ENCODE measurements around the gene NEDD4.
"Not testable (repeated sequence)": the region's sequence is repeated elsewhere in the genome, so short reads cannot be mapped to it uniquely, and the experiment has no call there.

Gene NEDD4

GRCh38 chr15:55952501-55953274 is 40.7 kb downstream of the NEDD4 start:
- not testable (repeated sequence) for H2BK120ac ChIP-seq (ENCODE audit: insufficient read depth, low read length, poor library complexity); H3K79me2 ChIP-seq (ENCODE audit: control insufficient read depth, insufficient read depth, low read length, poor library complexity); H3K79me1 ChIP-seq (ENCODE audit: low read length); H3K4ac ChIP-seq (ENCODE audit: low read depth, low read length); H4K12ac ChIP-seq (ENCODE audit: low read depth, low read length); H3K4me3 ChIP-seq (ENCODE audit: low read depth, low read length); H3K4me2 ChIP-seq (ENCODE audit: low read length); H2AFZ ChIP-seq (ENCODE audit: insufficient read depth, low read length, poor library complexity); H4K8ac ChIP-seq (ENCODE audit: low read depth, low read length); H3K9me3 ChIP-seq (ENCODE audit: insufficient read depth, low read depth, low read length); H3K27ac ChIP-seq (ENCODE audit: low read depth, low read length); H3K18ac ChIP-seq (ENCODE audit: low read length); H4K91ac ChIP-seq (ENCODE audit: low read depth, low read length); H3K14ac ChIP-seq (ENCODE audit: low read length); H3K23ac ChIP-seq (ENCODE audit: low read length); H2BK12ac ChIP-seq (ENCODE audit: low read length); H3K36me3 ChIP-seq (ENCODE audit: control insufficient read depth in 1 of 2, insufficient read depth in 2 of 2, low read length in 2 of 2); H3K27me3 ChIP-seq (ENCODE audit: insufficient read depth, low read length); H2AK5ac ChIP-seq (ENCODE audit: low read length); H3K9ac ChIP-seq (ENCODE audit: low read length); H3K4me1 ChIP-seq (ENCODE audit: control insufficient read depth in 1 of 2, insufficient read depth in 2 of 2, low read length in 2 of 2); H2BK5ac ChIP-seq (ENCODE audit: low read depth, low read length, poor library complexity)
- WGBS (ENCODE audit: extremely low coverage, insufficient coverage, insufficient read length), result 100% methylated on average over 3 of the region's 14 CpGs
- peak in 1 of 2 donors; percentile 20 for DNase-seq

DNA sequence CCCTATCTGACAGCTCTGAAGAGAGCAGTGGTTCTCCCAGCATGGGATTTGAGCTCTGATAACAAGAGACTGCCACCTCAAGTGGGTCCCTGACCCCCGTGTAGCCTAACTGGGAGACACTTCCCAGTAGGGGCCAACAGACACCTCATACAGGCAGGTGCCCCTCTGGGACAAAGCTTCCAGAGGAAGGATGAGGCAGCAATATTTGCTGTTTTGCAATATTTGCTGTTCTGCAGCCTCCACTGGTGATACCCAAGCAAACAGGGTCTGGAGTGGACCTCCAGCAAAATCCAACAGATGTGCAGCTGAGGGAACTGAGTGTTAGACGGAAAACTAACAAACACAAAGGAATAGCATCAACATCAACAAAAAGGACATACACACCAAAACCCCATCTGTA is 48.8 kb downstream of the NEDD4 start:
- not testable (repeated sequence) for H3K27me3 ChIP-seq (ENCODE audit: insufficient read depth, low read length); H3K9ac ChIP-seq (ENCODE audit: low read length); H4K8ac ChIP-seq (ENCODE audit: low read depth, low read length); H3K18ac ChIP-seq (ENCODE audit: low read length); H2BK12ac ChIP-seq (ENCODE audit: low read length); H2BK5ac ChIP-seq (ENCODE audit: low read depth, low read length, poor library complexity); H2AK5ac ChIP-seq (ENCODE audit: low read length); H3K9me3 ChIP-seq (ENCODE audit: insufficient read depth, low read depth, low read length); H3K4me1 ChIP-seq (ENCODE audit: control insufficient read depth in 1 of 2, insufficient read depth in 2 of 2, low read length in 2 of 2); H3K36me3 ChIP-seq (ENCODE audit: control insufficient read depth in 1 of 2, insufficient read depth in 2 of 2, low read length in 2 of 2); H3K14ac ChIP-seq (ENCODE audit: low read length); H3K79me1 ChIP-seq (ENCODE audit: low read length); H3K27ac ChIP-seq (ENCODE audit: low read depth, low read length); H2AFZ ChIP-seq (ENCODE audit: insufficient read depth, low read length, poor library complexity); H3K4me2 ChIP-seq (ENCODE audit: low read length); H4K12ac ChIP-seq (ENCODE audit: low read depth, low read length); DNase-seq; H3K79me2 ChIP-seq (ENCODE audit: control insufficient read depth, insufficient read depth, low read length, poor library complexity); H3K4ac ChIP-seq (ENCODE audit: low read depth, low read length); H4K91ac ChIP-seq (ENCODE audit: low read depth, low read length); H3K23ac ChIP-seq (ENCODE audit: low read length); H3K4me3 ChIP-seq (ENCODE audit: low read depth, low read length); H2BK120ac ChIP-seq (ENCODE audit: insufficient read depth, low read length, poor library complexity)
- no CpG with 5 or more reads among the region's 2 CpGs for WGBS (ENCODE audit: extremely low coverage, insufficient coverage, insufficient read length)

GRCh38 chr15:55942332-55942731 is 51.1 kb downstream of the NEDD4 start:
- H3K36me3 ChIP-seq (ENCODE audit: control insufficient read depth in 1 of 2, insufficient read depth in 2 of 2, low read length in 2 of 2), result peaks cover 3% of the 10 kb centered on the region in 2 experiments

GRCh38 chr15:55937040-55937439 is 56.4 kb downstream of the NEDD4 start:
- H4K12ac ChIP-seq (ENCODE audit: low read depth, low read length), result no peak overlapping the region
- no peak overlapping the region for H2BK5ac ChIP-seq (ENCODE audit: low read depth, low read length, poor library complexity)
- H3K27me3 ChIP-seq (ENCODE audit: insufficient read depth, low read length), result no peaks in the 10 kb centered on the region
- H2AFZ ChIP-seq (ENCODE audit: insufficient read depth, low read length, poor library complexity), result no peak overlapping the region
- H2BK12ac ChIP-seq (ENCODE audit: low read length), result no peak overlapping the region
- no peak overlapping the region for H3K4me2 ChIP-seq (ENCODE audit: low read length)
- no peak overlapping the region for H3K14ac ChIP-seq (ENCODE audit: low read length)
- H3K18ac ChIP-seq (ENCODE audit: low read length), result no peak overlapping the region
- no peak overlapping the region for H2AK5ac ChIP-seq (ENCODE audit: low read length)
- H2BK120ac ChIP-seq (ENCODE audit: insufficient read depth, low read length, poor library complexity), result no peak overlapping the region
- H3K23ac ChIP-seq (ENCODE audit: low read length), result no peak overlapping the region
- H3K27ac ChIP-seq (ENCODE audit: low read depth, low read length), result no peak overlapping the region
- no peaks in the 10 kb centered on the region for H3K9me3 ChIP-seq (ENCODE audit: insufficient read depth, low read depth, low read length)
- H3K79me1 ChIP-seq (ENCODE audit: low read length), result no peaks in the 10 kb centered on the region
- WGBS (ENCODE audit: extremely low coverage, insufficient coverage, insufficient read length), result no CpG with 5 or more reads among the region's 6 CpGs
- H3K4ac ChIP-seq (ENCODE audit: low read depth, low read length), result no peak overlapping the region
- H3K4me1 ChIP-seq (ENCODE audit: control insufficient read depth in 1 of 2, insufficient read depth in 2 of 2, low read length in 2 of 2), result no peaks in the 10 kb centered on the region
- no peak overlapping the region for H4K8ac ChIP-seq (ENCODE audit: low read depth, low read length)
- no peak for DNase-seq
- H3K79me2 ChIP-seq (ENCODE audit: control insufficient read depth, insufficient read depth, low read length, poor library complexity), result no peaks in the 10 kb centered on the region
- peaks cover 0 to 3% of the 10 kb centered on the region in 2 experiments for H3K36me3 ChIP-seq (ENCODE audit: control insufficient read depth in 1 of 2, insufficient read depth in 2 of 2, low read length in 2 of 2)
- H3K9ac ChIP-seq (ENCODE audit: low read length), result no peak overlapping the region
- no peak overlapping the region for H3K4me3 ChIP-seq (ENCODE audit: low read depth, low read length)
- no peak overlapping the region for H4K91ac ChIP-seq (ENCODE audit: low read depth, low read length)

More at GRCh38 chr15:55942332-55942731, 51.1 kb downstream of the NEDD4 start:
- H3K27me3 ChIP-seq (ENCODE audit: insufficient read depth, low read length), result no peaks in the 10 kb centered on the region
- H3K23ac ChIP-seq (ENCODE audit: low read length), result no peak overlapping the region
- H2AK5ac ChIP-seq (ENCODE audit: low read length), result no peak overlapping the region
- no peak overlapping the region for H3K9ac ChIP-seq (ENCODE audit: low read length)
- no peaks in the 10 kb centered on the region for H3K79me2 ChIP-seq (ENCODE audit: control insufficient read depth, insufficient read depth, low read length, poor library complexity)
- H2BK5ac ChIP-seq (ENCODE audit: low read depth, low read length, poor library complexity), result no peak overlapping the region
- H2BK12ac ChIP-seq (ENCODE audit: low read length), result no peak overlapping the region
- no peak for DNase-seq
- H3K14ac ChIP-seq (ENCODE audit: low read length), result no peak overlapping the region
- peaks cover 2% of the 10 kb centered on the region for H3K9me3 ChIP-seq (ENCODE audit: insufficient read depth, low read depth, low read length)
- no peak overlapping the region for H4K12ac ChIP-seq (ENCODE audit: low read depth, low read length)
- H3K4me3 ChIP-seq (ENCODE audit: low read depth, low read length), result no peak overlapping the region
- H3K79me1 ChIP-seq (ENCODE audit: low read length), result no peaks in the 10 kb centered on the region
- H2BK120ac ChIP-seq (ENCODE audit: insufficient read depth, low read length, poor library complexity), result no peak overlapping the region
- H4K91ac ChIP-seq (ENCODE audit: low read depth, low read length), result no peak overlapping the region
- H3K4me1 ChIP-seq (ENCODE audit: control insufficient read depth in 1 of 2, insufficient read depth in 2 of 2, low read length in 2 of 2), result no peaks in the 10 kb centered on the region
- no peak overlapping the region for H2AFZ ChIP-seq (ENCODE audit: insufficient read depth, low read length, poor library complexity)
- no CpG with 5 or more reads among the region's 4 CpGs for WGBS (ENCODE audit: extremely low coverage, insufficient coverage, insufficient read length)
- no peak overlapping the region for H3K4me2 ChIP-seq (ENCODE audit: low read length)
- no peak overlapping the region for H3K18ac ChIP-seq (ENCODE audit: low read length)
- no peak overlapping the region for H4K8ac ChIP-seq (ENCODE audit: low read depth, low read length)
- no peak overlapping the region for H3K27ac ChIP-seq (ENCODE audit: low read depth, low read length)
- no peak overlapping the region for H3K4ac ChIP-seq (ENCODE audit: low read depth, low read length)
